Cardiac muscle cell (in vitro differentiated cells and primary cell): Measurements from ENCODE around the gene MARS1. TPM values are rescaled to one million over a fixed set of nuclear protein-coding genes. Genes with fewer than 3 reads are reported as not detected.
A peak's percentile ranks its signal among the peaks of the same experiment; 100 is the strongest.

ENCODE experiments used
- DNase-seq, 2 donors: peaks; one replicate each; pipeline versions ENCODE4 v3.0.0 to v3.0.0-alpha.2; 2010 to 2017; ENCODE audit warnings: low read depth in 1 of 2, low spot score in 1 of 2
- H3K27ac ChIP-seq: fragments of 200-600 bp; sonication (generic); 2 replicates; pipeline ENCODE4 v1.5.1; 2016
- H3K27me3 ChIP-seq: fragments of 200-600 bp; sonication (generic); 2 replicates; pipeline ENCODE4 v1.6.0; 2016; ENCODE audit warnings: control low read depth
- H3K36me3 ChIP-seq: fragments of 200-600 bp; sonication (generic); 2 replicates; pipeline ENCODE4 v1.5.1; 2016; ENCODE audit warnings: control low read depth
- H3K4me1 ChIP-seq: fragments of 200-600 bp; sonication (generic); 2 replicates; pipeline ENCODE4 v1.8.1; 2017; ENCODE audit warnings: low read depth, mild to moderate bottlenecking, mixed run types
- H3K4me3 ChIP-seq: fragments of 200-600 bp; sonication (generic); 2 replicates; pipeline ENCODE4 v1.5.1; 2016; ENCODE audit warnings: mild to moderate bottlenecking
- H3K9me3 ChIP-seq: fragments of 200-600 bp; sonication (generic); 2 replicates; pipeline ENCODE4 v1.5.1; 2017; ENCODE audit warnings: low read depth, mild to moderate bottlenecking, control low read depth
- polyA plus RNA-seq: library from polyadenylated mRNA; unstranded; fragments of >200 nt; fragmentation: Nextera tagmentation; extraction: Ambion mirVana; gene quantifications from 2 replicates; pipeline ENCODE4 v1.2.1, GENCODE V29; 2016
- total RNA-seq: library from RNA; depleted of rRNA; stranded (reverse); fragments of >200 nt; gene quantifications from 2 replicates; pipeline ENCODE4 v1.2.3, GENCODE V29; 2016
- TF ChIP-seq, protein P1 (sequence below): IDR thresholded peaks from 2 replicates; pipeline ENCODE4 v1.5.1; 2012; ENCODE audit warnings: low read depth, mild to moderate bottlenecking, low read length

MARS1 gene
- total and polyA plus RNA-seq, 2 experiments from 2014 or later, result 76.7 to 190 TPM

DNA sequence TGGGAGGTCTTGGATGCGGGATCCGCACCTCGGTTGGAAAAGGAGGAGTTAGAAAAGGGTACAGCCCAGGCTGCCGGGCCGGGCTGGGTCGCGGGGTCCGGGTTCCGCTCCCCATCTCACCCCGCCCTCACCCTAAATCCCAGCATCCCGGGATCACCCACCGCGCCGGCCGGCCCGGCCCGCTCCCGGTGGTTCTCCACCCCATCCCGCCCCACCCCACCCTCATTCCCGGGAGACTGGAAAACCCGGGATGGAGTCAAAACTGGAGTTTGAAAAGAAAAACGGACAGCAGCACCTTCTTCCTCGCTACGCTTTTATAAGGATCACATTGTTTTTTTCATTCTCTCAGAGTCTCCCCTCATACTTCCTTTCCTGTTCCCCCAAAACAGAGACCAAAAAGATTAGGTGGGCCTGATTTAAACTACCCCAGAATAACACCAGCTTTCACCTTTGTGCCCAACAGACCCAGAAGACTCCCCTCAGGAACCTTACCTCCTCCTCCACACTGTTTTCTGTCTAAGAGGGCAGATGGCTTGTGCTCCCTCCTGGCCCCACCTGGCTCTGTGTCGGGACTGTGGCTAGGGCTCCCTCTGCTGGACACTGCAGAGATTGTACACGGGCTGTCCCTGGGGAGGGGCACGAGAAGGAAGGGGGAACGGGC is 25.5 kb upstream of the MARS1 start:
- no peaks in the 10 kb centered on the region for H3K9me3 ChIP-seq
- peak overlapping the region; percentile 46 for H3K4me3 ChIP-seq
- peaks cover 7% of the 10 kb centered on the region for H3K27me3 ChIP-seq
- TF ChIP-seq, protein P1, sequence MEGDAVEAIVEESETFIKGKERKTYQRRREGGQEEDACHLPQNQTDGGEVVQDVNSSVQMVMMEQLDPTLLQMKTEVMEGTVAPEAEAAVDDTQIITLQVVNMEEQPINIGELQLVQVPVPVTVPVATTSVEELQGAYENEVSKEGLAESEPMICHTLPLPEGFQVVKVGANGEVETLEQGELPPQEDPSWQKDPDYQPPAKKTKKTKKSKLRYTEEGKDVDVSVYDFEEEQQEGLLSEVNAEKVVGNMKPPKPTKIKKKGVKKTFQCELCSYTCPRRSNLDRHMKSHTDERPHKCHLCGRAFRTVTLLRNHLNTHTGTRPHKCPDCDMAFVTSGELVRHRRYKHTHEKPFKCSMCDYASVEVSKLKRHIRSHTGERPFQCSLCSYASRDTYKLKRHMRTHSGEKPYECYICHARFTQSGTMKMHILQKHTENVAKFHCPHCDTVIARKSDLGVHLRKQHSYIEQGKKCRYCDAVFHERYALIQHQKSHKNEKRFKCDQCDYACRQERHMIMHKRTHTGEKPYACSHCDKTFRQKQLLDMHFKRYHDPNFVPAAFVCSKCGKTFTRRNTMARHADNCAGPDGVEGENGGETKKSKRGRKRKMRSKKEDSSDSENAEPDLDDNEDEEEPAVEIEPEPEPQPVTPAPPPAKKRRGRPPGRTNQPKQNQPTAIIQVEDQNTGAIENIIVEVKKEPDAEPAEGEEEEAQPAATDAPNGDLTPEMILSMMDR, result peak; percentile 97
- H3K27ac ChIP-seq, result peak overlapping the region; percentile 27
- H3K4me1 ChIP-seq, result peaks cover 4% of the 10 kb centered on the region
- peak; percentile 89 to 91 for DNase-seq
- H3K36me3 ChIP-seq, result no peaks in the 10 kb centered on the region

DNA sequence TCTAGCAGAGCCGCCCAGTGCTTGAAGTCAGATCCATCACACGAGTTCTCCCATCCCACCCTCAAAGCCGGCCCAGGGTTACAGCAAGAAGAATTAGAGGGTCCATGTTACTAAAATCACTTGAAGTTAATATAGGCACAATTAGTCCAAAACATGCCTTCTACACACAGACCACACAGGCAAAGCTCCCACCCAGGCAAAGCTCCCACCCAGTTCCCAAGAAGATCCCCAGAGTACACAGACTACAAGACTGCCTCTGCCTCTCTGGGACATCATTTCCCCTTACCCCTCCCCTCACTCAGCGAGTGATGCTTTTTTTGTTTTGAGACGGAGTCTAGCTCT is 25.0 kb upstream of the MARS1 start:
- Histone ChIP-seq H3K36me3 (no peaks in the 10 kb centered on the region), H3K27ac (no peak overlapping the region), H3K27me3 (peaks cover 7% of the 10 kb centered on the region), H3K4me3 (no peak overlapping the region), H3K4me1 (peaks cover 4% of the 10 kb centered on the region), H3K9me3 (no peaks in the 10 kb centered on the region)
- TF ChIP-seq, protein P1, result no peak
- DNase-seq, result no peak

DNA sequence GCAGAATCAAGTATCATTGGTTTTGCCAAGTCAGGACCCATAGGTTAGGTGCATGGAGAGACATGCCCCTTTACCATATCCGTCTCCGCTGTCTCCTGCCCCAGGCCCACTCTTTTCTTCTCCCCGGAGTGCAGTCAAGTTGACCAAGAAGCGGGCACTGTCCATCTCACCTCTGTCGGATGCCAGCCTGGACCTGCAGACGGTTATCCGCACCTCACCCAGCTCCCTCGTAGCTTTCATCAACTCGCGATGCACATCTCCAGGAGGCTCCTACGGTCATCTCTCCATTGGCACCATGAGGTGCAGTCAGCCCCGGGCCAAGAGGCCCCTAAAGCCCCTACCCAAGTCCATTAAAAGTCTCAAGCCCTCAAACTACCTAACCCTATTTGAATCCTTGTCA is 23.3 kb upstream of the MARS1 start:
- no peak overlapping the region for H3K4me3 ChIP-seq
- H3K9me3 ChIP-seq, result no peaks in the 10 kb centered on the region
- H3K27me3 ChIP-seq, result peaks cover 7% of the 10 kb centered on the region
- no peaks in the 10 kb centered on the region for H3K4me1 ChIP-seq
- TF ChIP-seq, protein P1, result no peak
- H3K36me3 ChIP-seq, result no peaks in the 10 kb centered on the region
- no peak overlapping the region for H3K27ac ChIP-seq
- DNase-seq, result no peak

DNA sequence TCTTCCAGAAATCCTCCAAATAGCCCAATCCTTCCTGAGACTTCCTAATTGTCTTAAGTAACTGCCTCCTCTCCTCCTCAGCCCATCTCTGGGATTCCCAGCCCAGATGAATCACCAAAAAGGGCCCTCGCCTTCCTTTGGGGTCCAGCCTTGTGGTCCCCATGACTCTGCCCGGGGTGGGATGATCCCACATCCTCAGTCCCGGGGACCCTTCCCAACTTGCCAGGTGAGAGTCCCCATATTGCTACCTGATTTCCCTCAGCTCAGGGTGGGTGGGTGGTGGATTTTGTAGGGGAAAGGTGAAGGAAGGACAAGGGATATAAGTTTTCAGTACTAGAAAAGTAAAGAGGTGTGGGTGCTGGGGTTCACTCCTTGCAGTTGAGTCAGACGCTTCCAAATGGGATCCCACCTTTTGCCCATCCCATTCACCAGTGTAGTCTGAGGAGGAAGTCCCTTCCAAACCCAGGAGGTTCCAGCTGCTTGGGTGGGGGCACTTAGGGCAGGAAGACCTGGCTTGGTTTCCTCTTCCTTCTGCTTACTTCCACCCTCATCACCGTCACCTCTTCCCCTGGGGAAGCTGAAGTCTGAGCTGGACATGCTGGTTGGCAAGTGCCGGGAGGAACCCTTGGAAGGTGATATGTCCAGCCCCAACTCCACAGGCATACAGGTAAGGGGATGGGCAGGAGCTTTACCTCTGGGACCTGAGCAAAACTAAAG is 22.7 kb upstream of the MARS1 start:
- H3K4me3 ChIP-seq, result no peak overlapping the region
- H3K27me3 ChIP-seq, result peaks cover 7% of the 10 kb centered on the region
- H3K27ac ChIP-seq, result no peak overlapping the region
- H3K4me1 ChIP-seq, result no peaks in the 10 kb centered on the region
- no peak for DNase-seq
- no peaks in the 10 kb centered on the region for H3K9me3 ChIP-seq
- H3K36me3 ChIP-seq, result no peaks in the 10 kb centered on the region
- TF ChIP-seq, protein P1, result no peak

DNA sequence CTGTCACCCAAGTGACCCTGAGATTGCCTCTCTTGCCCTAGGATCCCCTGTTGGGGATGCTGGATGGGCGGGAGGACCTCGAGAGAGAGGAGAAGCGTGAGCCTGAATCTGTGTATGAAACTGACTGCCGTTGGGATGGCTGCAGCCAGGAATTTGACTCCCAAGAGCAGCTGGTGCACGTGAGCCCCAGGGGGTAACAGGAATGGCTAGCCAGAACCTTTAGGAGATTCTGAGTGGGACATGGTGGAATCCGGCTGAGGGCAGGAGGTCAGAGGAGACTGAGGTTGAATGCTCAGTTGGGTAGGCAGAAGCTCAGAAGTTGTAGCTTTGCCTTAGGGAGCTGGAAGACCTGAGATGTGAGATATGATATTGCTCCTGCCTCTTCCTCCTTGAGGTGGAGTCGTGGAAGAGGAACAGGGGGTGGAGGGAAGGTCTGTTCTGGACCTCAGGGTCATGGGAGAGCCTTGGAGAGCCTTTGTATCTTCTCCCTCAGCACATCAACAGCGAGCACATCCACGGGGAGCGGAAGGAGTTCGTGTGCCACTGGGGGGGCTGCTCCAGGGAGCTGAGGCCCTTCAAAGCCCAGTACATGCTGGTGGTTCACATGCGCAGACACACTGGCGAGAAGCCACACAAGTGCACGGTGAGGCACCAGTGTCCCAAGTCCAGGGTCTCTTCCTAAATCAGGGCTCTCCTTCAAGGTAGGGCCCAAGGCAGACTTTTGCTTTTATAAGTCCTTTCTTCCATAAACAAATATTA is 21.9 kb upstream of the MARS1 start:
- TF ChIP-seq, protein P1, result no peak
- no peak for DNase-seq
- H3K4me3 ChIP-seq, result no peak overlapping the region
- no peaks in the 10 kb centered on the region for H3K4me1 ChIP-seq
- no peaks in the 10 kb centered on the region for H3K36me3 ChIP-seq
- no peaks in the 10 kb centered on the region for H3K9me3 ChIP-seq
- H3K27ac ChIP-seq, result no peak overlapping the region
- peaks cover 1% of the 10 kb centered on the region for H3K27me3 ChIP-seq
